K562 (cell line): ENCODE results near the gene B3GALT4. TPM values are rescaled to one million over a fixed set of nuclear protein-coding genes. Genes with fewer than 3 reads are reported as not detected.

Source experiments
- ATAC-seq: fragments of 200-7000 bp; cut with Tn5 transposase; 3 replicates; pipeline ENCODE4 v1.9.1; 2020; ENCODE audit warnings: moderate library complexity
- BruUV-seq: library from RNA; stranded (reverse); fragments of 400-500 nt; replicated peaks from 2 replicates; lab custom pipeline; 2021; lab: Mats Ljungman, UMichigan
- CTCF ChIA-PET: fragments of 300-600 bp; formaldehyde crosslinking; extraction: SDS; loops from one replicate; lab custom pipeline; 2021; ENCODE audit warnings: low intra/inter-chr PET ratio; lab: Yijun Ruan, JAX
- POLR2A ChIA-PET: fragments of 300-600, 350-650 bp; sonication (Branson Sonifier 250); formaldehyde crosslinking; extraction: SDS; loops from one replicate; lab custom pipeline; 2021; ENCODE audit warnings: antibody characterized with exemption, inconsistent platforms; lab: Yijun Ruan, JAX
- DNase-seq, 4 experiments: peaks; one replicate each; pipeline versions ENCODE4 v3.0.0 to v3.0.0-alpha.2; 2011 to 2018; ENCODE audit warnings: low spot score in 3 of 4, mixed read lengths in 3 of 4; ENCODE audit errors: extremely low read depth in 1 of 4
- FAIRE-seq: peaks from 2 replicates; lab custom pipeline; 2011; peaks lifted over from hg19 to GRCh38; lab: Jason Lieb, UNC
- H2AFZ ChIP-seq: 2 replicates; pipeline ENCODE4 v1.6.0; 2011; ENCODE audit warnings: low read depth, low read length, control low read depth, inconsistent platforms
- H3K27ac ChIP-seq: fragments of 200-600 bp; 3 replicates; pipeline ENCODE4 v1.8.0; 2011; ENCODE audit warnings: low read depth, mild to moderate bottlenecking, control low read depth, inconsistent platforms, low read length, moderate library complexity, mixed read lengths; ENCODE audit errors: extremely low read depth
- H3K27me3 ChIP-seq, 2 experiments: fragments of 300-600 bp in 1 of 2; 2 replicates in 1 of 2; 3 replicates in 1 of 2; pipeline versions ENCODE4 v1.6.0 to v1.8.0; 2011; ENCODE audit warnings: inconsistent platforms in 2 of 2, low read length in 2 of 2, mild to moderate bottlenecking in 1 of 2, mixed read lengths in 1 of 2, moderate library complexity in 1 of 2; ENCODE audit not compliant: control insufficient read depth in 2 of 2, insufficient read depth in 2 of 2
- H3K36me3 ChIP-seq: fragments of 300-600 bp; 3 replicates; pipeline ENCODE4 v1.8.0; 2011; ENCODE audit warnings: mild to moderate bottlenecking, low read length, inconsistent platforms; ENCODE audit not compliant: control insufficient read depth, insufficient read depth
- H3K4me1 ChIP-seq, 2 experiments: fragments of 200-600 bp in 1 of 2; replicated peaks in 1 of 2; 2 replicates in 1 of 2; 3 replicates in 1 of 2; pipeline versions ENCODE4 v1.5.1 to v1.8.0; 2011; ENCODE audit warnings: inconsistent platforms in 2 of 2, low read length in 2 of 2, mild to moderate bottlenecking in 1 of 2, mixed read lengths in 1 of 2, moderate library complexity in 1 of 2; ENCODE audit not compliant: control insufficient read depth in 2 of 2, insufficient read depth in 2 of 2
- H3K4me2 ChIP-seq: 2 replicates; pipeline ENCODE4 v1.6.1; 2011; ENCODE audit warnings: low read length, control low read depth, inconsistent platforms, mixed read lengths; ENCODE audit not compliant: insufficient read depth
- H3K4me3 ChIP-seq: fragments of 200-600 bp; sonication (generic), shearing (Covaris generic); 2 replicates; pipeline ENCODE4 v1.5.1; 2016; ENCODE audit warnings: control low read depth, inconsistent platforms
- H3K79me2 ChIP-seq: fragments of 200-600 bp; 3 replicates; pipeline ENCODE4 v1.8.0; 2011; ENCODE audit warnings: low read length, inconsistent platforms; ENCODE audit not compliant: control insufficient read depth, insufficient read depth
- H3K9ac ChIP-seq, 2 experiments: 2 replicates each; pipeline versions ENCODE4 v1.6.0 to v1.6.1; 2011; ENCODE audit warnings: low read depth in 2 of 2, low read length in 2 of 2, control low read depth in 1 of 2, inconsistent platforms in 1 of 2, mild to moderate bottlenecking in 1 of 2, mixed read lengths in 1 of 2; ENCODE audit not compliant: insufficient read depth in 1 of 2
- H3K9me1 ChIP-seq: one replicate; pipeline ENCODE4 v1.6.0; 2011; ENCODE audit warnings: inconsistent platforms, mild to moderate bottlenecking, low read length, moderate library complexity; ENCODE audit not compliant: control insufficient read depth, insufficient read depth
- H3K9me3 ChIP-seq: replicated peaks from 2 replicates; pipeline ENCODE4 v1.5.1; 2011; ENCODE audit warnings: low read depth, low read length, inconsistent platforms; ENCODE audit not compliant: control insufficient read depth, insufficient read depth
- H4K20me1 ChIP-seq: replicated peaks from 2 replicates; pipeline ENCODE4 v1.6.1; 2011; ENCODE audit warnings: low read length, inconsistent platforms, mixed read lengths; ENCODE audit not compliant: control insufficient read depth, insufficient read depth
- BDP1 ChIP-seq: IDR thresholded peaks from 3 replicates; pipeline ENCODE4 v1.6.1; 2011; ENCODE audit not compliant: insufficient read length, insufficient read depth
- CSDE1 ChIP-seq, 2 experiments: fragments of 450-650 bp; IDR thresholded peaks; 2 replicates each; pipeline ENCODE4 v1.6.1; 2016; ENCODE audit warnings: mild to moderate bottlenecking in 1 of 2
- E2F1 ChIP-seq: sonication (generic); formaldehyde crosslinking; IDR thresholded peaks from 2 replicates; pipeline ENCODE4 v1.8.1; 2023; ENCODE audit warnings: mild to moderate bottlenecking, missing genetic modification reagents, moderate library complexity
- JUN ChIP-seq, 2 experiments: sonication (generic) in 1 of 2; formaldehyde crosslinking in 1 of 2; IDR thresholded peaks; 2 replicates each; pipeline versions ENCODE4 v1.6.1 to v1.8.0; 2012 to 2022; ENCODE audit warnings: borderline replicate concordance in 2 of 2, mild to moderate bottlenecking in 2 of 2, improper control_type of control experiment in 1 of 2, low read depth in 1 of 2, low read length in 1 of 2, missing genetic modification reagents in 1 of 2
- KLF10 ChIP-seq: fragments of 250-450 bp; sonication (Bioruptor Pico); IDR thresholded peaks from 2 replicates; pipeline ENCODE4 v1.6.1; 2021; ENCODE audit warnings: matching md5 sums
- MCM7 ChIP-seq, 2 experiments: fragments of 450-650 bp; IDR thresholded peaks; 2 replicates each; pipeline ENCODE4 v1.6.1; 2016 to 2018
- NBN ChIP-seq: fragments of 450-650 bp; IDR thresholded peaks from 2 replicates; pipeline ENCODE4 v1.6.1; 2016; ENCODE audit warnings: low read depth, mild to moderate bottlenecking
- PCBP1 ChIP-seq: fragments of 200-400 bp; formaldehyde crosslinking; IDR thresholded peaks from 2 replicates; pipeline ENCODE4 v1.6.1; 2018; ENCODE audit warnings: mild to moderate bottlenecking, low read depth, low read length; ENCODE audit not compliant: poor library complexity, severe bottlenecking
- PHF20 ChIP-seq: fragments of 450-650 bp; IDR thresholded peaks from 2 replicates; pipeline ENCODE4 v1.6.1; 2018; ENCODE audit not compliant: partially characterized antibody
- POLR2A ChIP-seq: fragments of 450-650 bp; conservative IDR thresholded peaks from 2 replicates; pipeline ENCODE4 v1.6.1; 2016
- UBTF ChIP-seq, 2 experiments: IDR thresholded peaks; 2 replicates each; pipeline ENCODE4 v1.6.1; 2012; ENCODE audit warnings: improper control_type of control experiment in 2 of 2, low read depth in 2 of 2, low read length in 2 of 2, borderline replicate concordance in 1 of 2
- ZBTB33 ChIP-seq: sonication (generic); formaldehyde crosslinking; IDR thresholded peaks from 2 replicates; pipeline ENCODE4 v1.8.1; 2023; ENCODE audit warnings: mild to moderate bottlenecking, missing genetic modification reagents
- ZNF280A ChIP-seq: fragments of 450-650 bp; IDR thresholded peaks from 2 replicates; pipeline ENCODE4 v1.6.1; 2018; ENCODE audit warnings: mild to moderate bottlenecking, low read depth; ENCODE audit not compliant: partially characterized antibody
- ZNF707 ChIP-seq: fragments of 250-450 bp; sonication (Bioruptor Pico); conservative IDR thresholded peaks from 2 replicates; pipeline ENCODE4 v1.8.0; 2022; ENCODE audit warnings: inconsistent platforms, mild to moderate bottlenecking, moderate library complexity
- WGBS: fragments of 100-300 bp; shearing (Covaris generic); methylation state at CpG from one replicate; pipeline ENCODE4 v1.1.6; 2016; ENCODE audit warnings: low coverage, mixed read lengths; ENCODE audit not compliant: insufficient coverage; ENCODE audit errors: missing lambda C conversion rate; 5-methylcytosine and 5-hydroxymethylcytosine counted together
- in situ Hi-C: fragments of 300-500 bp; cut with MboI; formaldehyde crosslinking; loops from 4 replicates; pipeline ENCODE4 v1.15.0; 2018; ENCODE audit warnings: inconsistent platforms, mixed read lengths
- intact Hi-C: fragments of 100-400 bp; cut with micrococcal nuclease; formaldehyde crosslinking; loops from 2 replicates; pipeline ENCODE4 v1.14.2; 2022
- polyA plus RNA-seq, 8 experiments: library from polyadenylated mRNA; depleted of rRNA in 4 of 8; stranded (reverse) in 5 of 8; unstranded in 3 of 8; fragments of >200 nt; fragmentation: Nextera tagmentation in 2 of 8; fragmentation: Illumina TruSeq in 1 of 8; extraction: Ambion mirVana in 2 of 8; extraction: Trizol in 1 of 8; gene quantifications; 2 replicates each; pipeline versions ENCODE4 v1.2.1 to v1.2.3, GENCODE V29; 2011 to 2014; ENCODE audit warnings: inconsistent platforms in 1 of 8, missing spikeins in 1 of 8
- total RNA-seq, 7 experiments: library from RNA; depleted of rRNA in 6 of 7; stranded (reverse); fragments of >200 nt in 6 of 7; fragmentation: Illumina TruSeq in 2 of 7; extraction: Trizol in 2 of 7; gene quantifications; 2 replicates each; pipeline versions ENCODE4 v1.2.1 to v1.2.3, GENCODE V29; 2011 to 2021; ENCODE audit warnings: low replicate concordance in 1 of 7

The B3GALT4 gene
- total and polyA plus RNA-seq, 9 of the 15 experiments (the other 6 are each of a cell fraction or from before 2014, with no cell fraction given): 0.11 to 1.3 (median 0.53) TPM; not detected in 1

- POLR2A ChIA-PET: interaction anchor here (0.6 to 8.1 kb wide), 6 partner anchors 8 to 96 kb away, joined by 3 to 90 read pairs (median 6); partner anchors contain the start of genes PFDN6, RPS18, VPS52 and WDR46
- 58% methylated on average over 5 of the region's 5 CpGs for WGBS
- Histone ChIP-seq H3K4me3 (no peak overlapping the region), H3K9me3 (no peaks in the 10 kb centered on the region), H3K4me1 (peaks cover 21 to 39% of the 10 kb centered on the region in 2 experiments; a peak in 4 of 5 replicates), H4K20me1 (peaks cover 18% of the 10 kb centered on the region), H3K9me1 (no peaks in the 10 kb centered on the region), H3K4me2 (no peak overlapping the region; the same call in 1 of the 2 replicates), H3K27me3 (no peaks in the 10 kb centered on the region), H3K79me2 (peaks cover 15% of the 10 kb centered on the region), H2AFZ (no peak overlapping the region), H3K9ac (peak overlapping the region in 1 of 2 experiments; percentile 30; a peak in 2 of 4 replicates), H3K36me3 (peaks cover 90% of the 10 kb centered on the region), H3K27ac (no peak overlapping the region)
- CTCF ChIA-PET: interaction anchor here (1.2 to 6.6 kb wide), 7 partner anchors 19 to 146 kb away, joined by 5 to 64 read pairs (median 14); partner anchors contain the start of genes CUTA, KIFC1 and RGL2
- BruUV-seq: no TSS peak
- DNase-seq (peak; percentile 76 to 90 (median 82)), ATAC-seq (peak; percentile 73), FAIRE-seq (peak; percentile 93)
- in situ Hi-C loops: loop anchor here (10.0 kb wide), 1 partner anchor 125 kb away; no protein-coding TSS in a partner anchor
- intact Hi-C loops: loop anchor here (1.0 to 10.0 kb wide), 5 partner anchors 19 to 295 kb away; no protein-coding TSS in a partner anchor
- TF ChIP-seq JUN (IDR thresholded peaks at IDR 0.05; ENCODE audit: borderline replicate concordance, low read depth, low read length) (peak; percentile 74), JUN (CRISPR knock-in tag; IDR thresholded peaks at IDR 0.05; ENCODE audit: borderline replicate concordance) (no peak), BDP1 (no peak), ZBTB33 (CRISPR knock-in tag) (peak; percentile 89), MCM7 (IDR thresholded peaks at IDR 0.05) (no peak), PCBP1 (no peak), POLR2A (0 out of 2 replicates have a peak, but pooled peaks have one; percentile 29), KLF10 (no peak), ZNF707 (CRISPR knock-in tag) (no peak), CSDE1 (IDR thresholded peaks at IDR 0.05) (no peak), UBTF (IDR thresholded peaks at IDR 0.05; ENCODE audit: borderline replicate concordance in 1 of 2, low read depth in 2 of 2, low read length in 2 of 2) (no peak), E2F1 (CRISPR knock-in tag) (0 out of 2 replicates have a peak, but pooled peaks have one; percentile 39), NBN (peak; percentile 46; the same call in 1 of the 2 replicates), ZNF280A (no peak), PHF20 (peak; percentile 25)
These were observed 3.1 kb downstream of the B3GALT4 start for GRCh38 chr6:33279971-33280511.
